Parathyroid adenoma (tissue), 2 donors: ENCODE measurements around the gene C11orf52.
A peak's percentile ranks its signal among the peaks of the same experiment; 100 is the strongest.

Experiments
- H2AFZ ChIP-seq: fragments of 300-600 bp; sonication (generic); one replicate; pipeline ENCODE4 v1.7.0; 2017; ENCODE audit warnings: antibody characterized with exemption, mild to moderate bottlenecking
- H3K27ac ChIP-seq: fragments of 300-600 bp; sonication (generic); one replicate; pipeline ENCODE4 v1.7.0; 2017
- H3K27me3 ChIP-seq: fragments of 300-600 bp; sonication (generic); one replicate; pipeline ENCODE4 v1.7.0; 2017; ENCODE audit warnings: low read length; ENCODE audit not compliant: control insufficient read depth, insufficient read depth
- H3K36me3 ChIP-seq: fragments of 300-600 bp; sonication (generic); one replicate; pipeline ENCODE4 v1.7.0; 2017; ENCODE audit warnings: low read length; ENCODE audit not compliant: control insufficient read depth, insufficient read depth
- H3K4me1 ChIP-seq: fragments of 300-600 bp; sonication (generic); one replicate; pipeline ENCODE4 v1.7.0; 2017; ENCODE audit warnings: control low read depth
- H3K4me2 ChIP-seq: fragments of 300-600 bp; sonication (generic); one replicate; pipeline ENCODE4 v1.7.0; 2017; ENCODE audit warnings: low read length
- H3K4me3 ChIP-seq: fragments of 300-600 bp; sonication (generic); one replicate; pipeline ENCODE4 v1.7.0; 2017; ENCODE audit warnings: low read depth, low read length
- H3K79me2 ChIP-seq: fragments of 300-600 bp; sonication (generic); one replicate; pipeline ENCODE4 v1.7.0; 2017; ENCODE audit warnings: control low read depth
- H3K9ac ChIP-seq: fragments of 300-600 bp; sonication (generic); one replicate; pipeline ENCODE4 v1.7.0; 2017; ENCODE audit warnings: mild to moderate bottlenecking
- H3K9me3 ChIP-seq: fragments of 300-600 bp; sonication (generic); one replicate; pipeline ENCODE4 v1.7.0; 2017; ENCODE audit warnings: low read length; ENCODE audit not compliant: control insufficient read depth
- TF ChIP-seq, protein P1 (sequence below): fragments of 300-600 bp; sonication (generic); IDR thresholded peaks from one replicate; pipeline ENCODE4 v1.7.0; 2017; ENCODE audit warnings: antibody characterized with exemption, mild to moderate bottlenecking
- donor health status: primary hyperparathyroidism.

Gene C11orf52

GRCh38 chr11:111911563-111912401 is 6.9 kb upstream of the C11orf52 start, which contains the start of gene CRYAB:
Gene CRYAB (minus strand): TSS chr11:111911770. CDS start chr11:111911724, 46 bp downstream.
- H3K9ac ChIP-seq, result no peak within 1 kb of the TSS
- peak within 1 kb of the TSS; percentile 85 for H2AFZ ChIP-seq
- TF ChIP-seq, protein P1, sequence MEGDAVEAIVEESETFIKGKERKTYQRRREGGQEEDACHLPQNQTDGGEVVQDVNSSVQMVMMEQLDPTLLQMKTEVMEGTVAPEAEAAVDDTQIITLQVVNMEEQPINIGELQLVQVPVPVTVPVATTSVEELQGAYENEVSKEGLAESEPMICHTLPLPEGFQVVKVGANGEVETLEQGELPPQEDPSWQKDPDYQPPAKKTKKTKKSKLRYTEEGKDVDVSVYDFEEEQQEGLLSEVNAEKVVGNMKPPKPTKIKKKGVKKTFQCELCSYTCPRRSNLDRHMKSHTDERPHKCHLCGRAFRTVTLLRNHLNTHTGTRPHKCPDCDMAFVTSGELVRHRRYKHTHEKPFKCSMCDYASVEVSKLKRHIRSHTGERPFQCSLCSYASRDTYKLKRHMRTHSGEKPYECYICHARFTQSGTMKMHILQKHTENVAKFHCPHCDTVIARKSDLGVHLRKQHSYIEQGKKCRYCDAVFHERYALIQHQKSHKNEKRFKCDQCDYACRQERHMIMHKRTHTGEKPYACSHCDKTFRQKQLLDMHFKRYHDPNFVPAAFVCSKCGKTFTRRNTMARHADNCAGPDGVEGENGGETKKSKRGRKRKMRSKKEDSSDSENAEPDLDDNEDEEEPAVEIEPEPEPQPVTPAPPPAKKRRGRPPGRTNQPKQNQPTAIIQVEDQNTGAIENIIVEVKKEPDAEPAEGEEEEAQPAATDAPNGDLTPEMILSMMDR, result no peak
- no peaks in the 10 kb centered on the region for H3K27me3 ChIP-seq
- peak within 1 kb of the TSS; percentile 53 for H3K4me2 ChIP-seq
- H3K36me3 ChIP-seq, result no peaks in the 10 kb centered on the region
- H3K4me1 ChIP-seq, result peaks cover 26% of the 10 kb centered on the region
- H3K27ac ChIP-seq, result peak within 1 kb of the TSS; percentile 75
- no peaks in the 10 kb centered on the region for H3K79me2 ChIP-seq
- peak within 1 kb of the TSS; percentile 40 for H3K4me3 ChIP-seq
- no peaks in the 10 kb centered on the region for H3K9me3 ChIP-seq

DNA sequence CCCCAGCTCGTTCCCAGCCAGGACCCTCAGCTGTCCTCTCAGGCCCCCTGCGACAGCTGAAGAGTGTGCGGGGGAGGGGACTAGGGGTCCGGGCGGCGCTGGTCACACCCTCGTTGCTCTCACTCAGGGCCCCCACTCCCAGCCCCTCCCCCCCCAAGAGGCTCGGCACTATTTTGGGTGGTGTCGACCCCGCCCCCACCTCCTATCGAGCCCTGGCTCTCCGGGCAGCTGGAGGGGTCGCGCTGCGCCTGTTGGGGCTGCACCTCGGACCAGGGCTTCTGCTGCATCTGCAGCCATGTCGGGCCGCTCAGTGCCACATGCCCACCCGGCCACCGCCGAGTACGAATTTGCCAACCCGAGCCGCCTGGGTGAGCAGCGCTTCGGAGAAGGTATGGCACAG is 6.2 kb upstream of the C11orf52 start, which contains the start of gene HSPB2:
HSPB2 (plus strand) TSS at position 200 of the 400 bp plus-strand sequence; CDS start at position 296, 96 bp downstream.
- Histone ChIP-seq H3K4me1 (peaks cover 26% of the 10 kb centered on the region), H3K4me2 (peak within 1 kb of the TSS; percentile 53), H3K27ac (peak within 1 kb of the TSS; percentile 75), H3K36me3 (no peaks in the 10 kb centered on the region), H3K9ac (no peak within 1 kb of the TSS), H3K79me2 (no peaks in the 10 kb centered on the region), H2AFZ (peak within 1 kb of the TSS; percentile 85), H3K4me3 (peak within 1 kb of the TSS; percentile 40), H3K9me3 (no peaks in the 10 kb centered on the region), H3K27me3 (no peaks in the 10 kb centered on the region)
- TF ChIP-seq, protein P1, result no peak

DNA sequence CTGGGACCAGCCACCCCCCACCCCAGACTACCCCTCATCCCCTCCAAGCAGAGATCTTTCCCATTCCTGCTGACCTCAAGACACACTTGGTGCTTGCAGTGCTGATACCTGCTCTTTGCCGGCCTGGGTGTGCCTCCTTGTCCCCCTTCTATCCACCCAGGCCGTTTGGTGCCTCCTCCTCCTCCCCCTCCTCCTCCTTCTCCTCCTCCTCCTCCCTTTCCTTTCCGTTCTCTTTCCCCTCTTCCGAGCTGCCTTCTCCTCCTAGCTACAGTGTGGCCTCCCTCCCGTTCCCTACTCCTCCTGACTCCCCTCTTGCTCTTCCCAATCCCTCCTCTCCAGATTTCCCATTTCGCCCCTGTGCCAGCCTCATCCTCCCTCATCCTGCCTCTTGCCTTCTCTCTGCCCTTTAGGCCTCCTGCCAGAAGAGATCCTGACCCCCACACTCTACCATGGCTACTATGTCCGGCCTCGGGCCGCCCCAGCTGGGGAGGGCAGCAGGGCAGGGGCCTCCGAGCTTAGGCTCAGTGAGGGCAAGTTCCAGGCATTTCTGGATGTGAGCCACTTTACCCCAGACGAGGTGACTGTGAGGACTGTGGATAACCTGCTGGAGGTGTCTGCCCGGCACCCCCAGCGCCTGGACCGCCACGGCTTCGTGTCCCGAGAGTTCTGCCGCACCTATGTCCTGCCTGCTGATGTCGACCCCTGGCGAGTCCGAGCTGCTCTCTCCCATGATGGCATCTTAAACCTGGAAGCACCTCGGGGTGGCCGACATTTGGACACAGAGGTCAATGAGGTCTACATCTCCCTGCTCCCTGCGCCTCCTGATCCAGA is 5.5 kb upstream of the C11orf52 start:
- no peaks in the 10 kb centered on the region for H3K27me3 ChIP-seq
- H3K36me3 ChIP-seq, result no peaks in the 10 kb centered on the region
- peak overlapping the region; percentile 57 for H3K27ac ChIP-seq
- TF ChIP-seq, protein P1, result no peak
- peak overlapping the region; percentile 16 for H3K4me3 ChIP-seq
- no peak overlapping the region for H3K9ac ChIP-seq
- no peak overlapping the region for H3K4me2 ChIP-seq
- H3K79me2 ChIP-seq, result no peaks in the 10 kb centered on the region
- peaks cover 26% of the 10 kb centered on the region for H3K4me1 ChIP-seq
- H2AFZ ChIP-seq, result peak overlapping the region; percentile 11
- no peaks in the 10 kb centered on the region for H3K9me3 ChIP-seq

DNA sequence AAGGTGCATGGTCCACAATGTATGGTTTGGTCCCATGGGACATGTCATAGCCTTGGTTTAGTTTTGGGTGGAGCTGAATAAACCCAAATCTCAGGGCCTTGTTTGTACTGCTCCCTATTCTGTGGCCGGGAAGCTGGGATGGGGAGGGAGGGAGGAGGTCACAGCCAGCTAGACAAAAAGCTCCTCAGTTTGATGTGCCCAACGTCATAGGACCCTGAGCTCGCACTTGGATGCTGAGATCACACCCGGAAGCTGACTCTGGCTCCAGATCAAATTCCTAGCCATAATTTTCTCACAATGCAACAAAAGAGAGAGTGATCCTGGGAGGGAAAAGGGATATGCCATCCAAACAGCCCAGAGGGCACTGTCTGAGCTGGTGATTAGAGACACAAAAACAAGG is 4.7 kb upstream of the C11orf52 start:
- no peaks in the 10 kb centered on the region for H3K9me3 ChIP-seq
- H3K4me1 ChIP-seq, result peaks cover 26% of the 10 kb centered on the region
- H2AFZ ChIP-seq, result peak overlapping the region; percentile 56
- H3K27me3 ChIP-seq, result no peaks in the 10 kb centered on the region
- no peaks in the 10 kb centered on the region for H3K79me2 ChIP-seq
- no peak overlapping the region for H3K9ac ChIP-seq
- no peak overlapping the region for H3K4me2 ChIP-seq
- no peaks in the 10 kb centered on the region for H3K36me3 ChIP-seq
- H3K27ac ChIP-seq, result peak overlapping the region; percentile 57
- H3K4me3 ChIP-seq, result peak overlapping the region; percentile 16
- TF ChIP-seq, protein P1, result no peak
